GM10266 (cell line): Measurements from ENCODE around the gene CYFIP1.

Experiments used
- DNase-seq: peaks from one replicate; pipeline ENCODE4 v3.0.0; 2012; ENCODE audit errors: extremely low spot score
- CTCF ChIP-seq: IDR thresholded peaks from 2 replicates; pipeline ENCODE4 v1.5.1; 2012; ENCODE audit warnings: mild to moderate bottlenecking, low read depth; ENCODE audit not compliant: control insufficient read depth, insufficient read depth; ENCODE audit errors: missing control alignments

Gene CYFIP1

GRCh38 chr15:22880981-22881738 lies 99.0 kb downstream of the CYFIP1 start:
- no peak for TF ChIP-seq CTCF

DNA sequence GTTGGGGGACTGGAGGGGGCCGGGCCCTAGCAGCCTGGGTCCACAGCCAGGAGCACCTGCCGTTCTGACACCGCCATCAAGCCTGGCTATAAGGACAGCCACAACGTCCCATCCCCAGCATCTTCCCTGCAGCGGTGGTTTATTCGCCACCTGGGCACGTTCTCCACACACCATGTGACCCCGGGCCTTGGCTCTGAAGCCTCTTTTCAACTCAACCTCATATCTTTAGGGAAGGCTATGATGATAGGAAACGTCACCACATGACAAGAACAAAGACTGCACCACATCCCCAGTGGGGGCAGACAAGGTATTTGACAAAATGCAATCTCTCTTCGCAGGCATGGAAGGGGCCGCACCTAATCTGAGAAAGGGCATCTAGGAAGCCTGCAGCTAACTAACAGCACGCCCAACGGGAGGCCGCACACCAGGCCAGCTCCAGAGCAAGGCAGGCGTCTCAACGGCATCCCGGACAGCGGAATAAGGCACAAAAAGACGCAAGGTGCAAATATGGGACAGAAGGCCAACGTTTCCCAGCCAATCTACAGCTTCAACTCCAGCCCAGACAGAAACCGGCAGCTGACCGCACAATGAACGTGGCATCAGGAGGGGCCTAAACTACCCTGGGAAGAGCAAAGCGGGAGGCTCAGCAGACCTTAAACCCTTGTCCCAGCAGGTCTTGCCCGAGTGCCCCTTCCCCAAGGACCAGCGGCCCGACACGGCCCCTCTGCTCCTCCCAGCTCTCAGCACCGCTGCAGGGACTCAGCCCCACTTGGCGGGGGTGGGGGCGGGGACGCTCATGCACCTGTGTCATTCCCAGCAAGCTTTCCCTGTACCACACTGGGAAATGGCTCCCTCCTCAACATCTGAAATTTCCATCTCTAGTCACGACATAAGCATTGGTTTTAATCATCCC lies 99.8 kb downstream of the CYFIP1 start:
- DNase-seq = no peak
- no peak for TF ChIP-seq CTCF

More at GRCh38 chr15:22880981-22881738, 99.0 kb downstream of the CYFIP1 start:
- DNase-seq = no peak

DNA sequence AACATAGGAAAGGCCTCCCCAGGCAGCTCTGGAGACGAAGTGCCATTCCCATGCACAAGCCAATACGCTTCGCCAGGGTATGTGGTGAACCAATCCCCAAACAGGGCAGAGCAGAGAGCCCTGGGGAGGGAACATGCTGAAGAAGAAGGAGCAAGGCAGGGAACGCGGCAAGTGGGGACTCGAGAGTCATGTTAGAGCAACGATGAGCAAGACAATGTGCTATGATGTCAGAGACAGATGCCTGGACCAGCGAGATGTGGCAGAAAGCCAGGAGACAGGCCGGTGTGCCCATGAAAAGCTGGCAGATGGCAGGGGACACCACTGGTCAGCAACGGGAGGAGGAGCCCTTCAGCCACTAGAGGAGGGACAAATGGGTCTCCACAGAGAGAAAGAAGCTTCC lies 102.1 kb downstream of the CYFIP1 start:
- no peak for TF ChIP-seq CTCF
- no peak for DNase-seq

DNA sequence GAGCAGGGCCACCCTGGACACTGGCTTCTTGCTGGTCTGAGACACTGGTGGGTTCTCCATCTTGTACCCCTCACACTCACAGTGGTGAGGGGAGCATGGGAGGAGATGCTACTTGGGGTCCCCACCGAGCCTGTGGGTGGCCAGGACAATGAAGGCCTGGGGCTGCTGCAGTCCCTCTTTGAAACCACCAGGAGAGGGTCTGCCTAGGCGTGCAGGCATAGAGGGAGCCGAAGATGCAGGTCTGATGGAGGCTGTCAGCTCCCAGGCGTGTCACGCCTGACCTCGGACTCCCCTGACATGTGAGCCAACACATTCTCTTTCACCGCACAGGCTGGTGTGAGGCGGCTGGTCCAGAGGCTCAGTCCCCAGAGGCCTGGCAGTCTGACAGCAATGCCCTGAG lies 102.6 kb downstream of the CYFIP1 start:
- TF ChIP-seq CTCF = no peak
- DNase-seq = no peak

DNA sequence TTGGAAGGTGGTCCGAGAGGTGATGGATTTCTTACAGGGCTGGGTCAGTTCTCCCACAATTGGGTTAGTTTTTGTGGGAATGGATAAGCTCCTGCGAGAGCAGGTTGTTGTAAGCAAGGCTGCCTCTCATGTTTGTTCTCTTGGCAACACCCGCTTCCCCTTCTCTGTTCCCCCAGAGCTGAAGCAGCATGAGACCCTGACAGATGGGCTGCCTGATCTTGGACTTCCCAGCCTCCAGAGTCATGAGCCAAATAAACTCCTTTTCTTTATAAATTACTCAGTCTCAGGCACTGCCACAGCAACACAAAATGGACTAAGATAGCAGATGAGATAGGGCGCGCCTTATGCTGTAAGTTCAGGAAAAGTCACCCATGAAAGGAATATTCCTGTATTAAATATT lies 103.1 kb downstream of the CYFIP1 start:
- no peak for DNase-seq
- no peak for TF ChIP-seq CTCF

- DNase-seq = no peak
- no peak for TF ChIP-seq CTCF
Measured at GRCh38 chr15:22874966-22875365, 105.2 kb downstream of the CYFIP1 start.

- DNase-seq = no peak
- TF ChIP-seq CTCF = no peak
Measured at GRCh38 chr15:22874256-22874655, 105.9 kb downstream of the CYFIP1 start.
